DOHH2 (cell line): Measurements from ENCODE around the gene PKHD1.

ENCODE experiments used
- EZH2phosphoT487 ChIP-seq: fragments of 200-600 bp; sonication (generic); IDR thresholded peaks from 2 replicates; pipeline ENCODE4 v1.6.1; 2017; ENCODE audit warnings: borderline replicate concordance, mild to moderate bottlenecking, antibody characterized with exemption, low read length, moderate library complexity, mixed read lengths
- TF ChIP-seq, protein P1 (sequence below): fragments of 200-600 bp; sonication (generic); IDR thresholded peaks from one replicate; pipeline ENCODE4 v1.5.1; 2014; ENCODE audit warnings: antibody characterized with exemption, mild to moderate bottlenecking, low read depth, low read length; ENCODE audit not compliant: poor library complexity, severe bottlenecking

DNA sequence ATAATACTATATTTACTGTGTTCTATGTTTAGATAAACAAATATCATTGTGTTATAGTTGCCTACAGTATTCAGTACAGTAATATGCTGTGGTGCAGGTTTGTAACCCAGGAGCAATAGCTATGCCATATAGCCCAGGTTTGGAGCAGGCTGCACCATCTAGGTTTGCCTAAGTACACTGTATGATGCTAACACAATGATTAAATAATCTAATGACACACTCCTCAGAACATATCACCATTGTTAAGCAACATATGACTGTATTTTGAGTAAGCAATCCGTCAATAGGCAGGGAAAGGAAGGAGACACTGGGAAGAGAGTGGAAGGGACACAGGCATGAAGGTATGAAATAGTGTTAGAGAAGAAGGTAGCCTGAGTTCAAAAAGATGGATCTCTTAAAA, 369.9 kb downstream of the PKHD1 start:
- TF ChIP-seq, protein P1, sequence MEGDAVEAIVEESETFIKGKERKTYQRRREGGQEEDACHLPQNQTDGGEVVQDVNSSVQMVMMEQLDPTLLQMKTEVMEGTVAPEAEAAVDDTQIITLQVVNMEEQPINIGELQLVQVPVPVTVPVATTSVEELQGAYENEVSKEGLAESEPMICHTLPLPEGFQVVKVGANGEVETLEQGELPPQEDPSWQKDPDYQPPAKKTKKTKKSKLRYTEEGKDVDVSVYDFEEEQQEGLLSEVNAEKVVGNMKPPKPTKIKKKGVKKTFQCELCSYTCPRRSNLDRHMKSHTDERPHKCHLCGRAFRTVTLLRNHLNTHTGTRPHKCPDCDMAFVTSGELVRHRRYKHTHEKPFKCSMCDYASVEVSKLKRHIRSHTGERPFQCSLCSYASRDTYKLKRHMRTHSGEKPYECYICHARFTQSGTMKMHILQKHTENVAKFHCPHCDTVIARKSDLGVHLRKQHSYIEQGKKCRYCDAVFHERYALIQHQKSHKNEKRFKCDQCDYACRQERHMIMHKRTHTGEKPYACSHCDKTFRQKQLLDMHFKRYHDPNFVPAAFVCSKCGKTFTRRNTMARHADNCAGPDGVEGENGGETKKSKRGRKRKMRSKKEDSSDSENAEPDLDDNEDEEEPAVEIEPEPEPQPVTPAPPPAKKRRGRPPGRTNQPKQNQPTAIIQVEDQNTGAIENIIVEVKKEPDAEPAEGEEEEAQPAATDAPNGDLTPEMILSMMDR, result no peak
- no peak for TF ChIP-seq EZH2phosphoT487
